ENCODE results near the gene TANGO2.

DNA sequence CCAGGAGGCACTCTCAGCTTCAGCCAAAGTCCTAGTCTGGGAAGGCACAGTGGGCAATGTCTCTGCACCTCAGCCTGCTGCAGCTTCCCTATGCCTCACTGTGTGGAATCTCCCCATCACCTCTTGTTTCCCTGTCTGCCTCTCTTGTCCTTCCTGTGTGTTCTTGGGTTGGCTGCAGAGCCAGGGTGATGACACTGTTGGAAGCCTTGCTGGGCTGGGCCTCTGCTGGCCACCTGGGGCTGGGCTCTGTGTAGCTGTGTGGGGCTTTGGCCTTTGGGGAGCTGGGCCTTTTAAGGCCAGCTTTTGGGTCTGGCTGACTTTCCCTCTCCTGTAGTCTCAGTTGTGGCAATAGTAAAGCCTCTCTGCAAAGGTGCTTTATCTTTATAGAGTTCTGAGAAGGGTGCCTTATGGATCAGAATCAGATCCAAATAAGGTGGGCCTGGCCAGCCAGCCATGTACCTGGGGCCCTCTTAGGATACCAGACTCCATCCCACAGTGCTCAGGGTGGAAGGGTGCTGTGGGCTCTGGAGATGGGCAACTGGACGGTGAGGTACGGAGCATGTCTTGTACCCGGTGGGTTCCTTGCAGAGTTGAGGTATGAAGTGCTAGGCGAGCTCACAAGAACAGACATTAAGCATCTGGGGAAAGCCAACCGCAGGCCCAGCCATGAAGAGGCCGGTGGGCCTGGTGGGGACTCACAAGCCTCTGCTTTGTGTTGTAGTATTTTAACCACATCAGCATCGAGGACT is 84.7 kb downstream of the TANGO2 start:
- TF ChIP-seq POLR2A (IDR thresholded peaks at IDR 0.05) (no peak), EP300 (IDR thresholded peaks at IDR 0.05) (no peak)
- TF ChIP-seq, protein P1, sequence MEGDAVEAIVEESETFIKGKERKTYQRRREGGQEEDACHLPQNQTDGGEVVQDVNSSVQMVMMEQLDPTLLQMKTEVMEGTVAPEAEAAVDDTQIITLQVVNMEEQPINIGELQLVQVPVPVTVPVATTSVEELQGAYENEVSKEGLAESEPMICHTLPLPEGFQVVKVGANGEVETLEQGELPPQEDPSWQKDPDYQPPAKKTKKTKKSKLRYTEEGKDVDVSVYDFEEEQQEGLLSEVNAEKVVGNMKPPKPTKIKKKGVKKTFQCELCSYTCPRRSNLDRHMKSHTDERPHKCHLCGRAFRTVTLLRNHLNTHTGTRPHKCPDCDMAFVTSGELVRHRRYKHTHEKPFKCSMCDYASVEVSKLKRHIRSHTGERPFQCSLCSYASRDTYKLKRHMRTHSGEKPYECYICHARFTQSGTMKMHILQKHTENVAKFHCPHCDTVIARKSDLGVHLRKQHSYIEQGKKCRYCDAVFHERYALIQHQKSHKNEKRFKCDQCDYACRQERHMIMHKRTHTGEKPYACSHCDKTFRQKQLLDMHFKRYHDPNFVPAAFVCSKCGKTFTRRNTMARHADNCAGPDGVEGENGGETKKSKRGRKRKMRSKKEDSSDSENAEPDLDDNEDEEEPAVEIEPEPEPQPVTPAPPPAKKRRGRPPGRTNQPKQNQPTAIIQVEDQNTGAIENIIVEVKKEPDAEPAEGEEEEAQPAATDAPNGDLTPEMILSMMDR (IDR thresholded peaks at IDR 0.05), result no peak
